22Rv1 (cell line): ENCODE measurements around the gene IMPDH2.
A peak's percentile ranks its signal among the peaks of the same experiment; 100 is the strongest.

Experiments used
- H3K27ac ChIP-seq: fragments of 450-650 bp; 2 replicates; pipeline ENCODE4 v1.5.1; 2017
- CTCF ChIP-seq: fragments of 450-650 bp; IDR thresholded peaks from 2 replicates; pipeline ENCODE4 v1.5.1; 2017; ENCODE audit warnings: mild to moderate bottlenecking
- ZFX ChIP-seq: fragments of 450-650 bp; IDR thresholded peaks from 2 replicates; pipeline ENCODE4 v1.6.1; 2017; ENCODE audit warnings: antibody characterized with exemption, borderline replicate concordance

IMPDH2 gene

GRCh38 chr3:48996640-48997039, 32.6 kb downstream of the IMPDH2 start:
- no peak overlapping the region for H3K27ac ChIP-seq
- no peak for TF ChIP-seq CTCF
- no peak for TF ChIP-seq ZFX

GRCh38 chr3:48993834-48994233, 35.4 kb downstream of the IMPDH2 start:
- no peak for TF ChIP-seq CTCF
- no peak overlapping the region for H3K27ac ChIP-seq

GRCh38 chr3:48991851-48992545, 37.2 kb downstream of the IMPDH2 start:
- H3K27ac ChIP-seq: peak overlapping the region; percentile 92
- no peak for TF ChIP-seq ZFX
- TF ChIP-seq CTCF: no peak

- no peak for TF ChIP-seq CTCF
- TF ChIP-seq ZFX: no peak
- H3K27ac ChIP-seq: peak overlapping the region; percentile 92
Observed at GRCh38 chr3:48990636-48991469, 38.3 kb downstream of the IMPDH2 start.

GRCh38 chr3:48989796-48990635, 39.2 kb downstream of the IMPDH2 start, which contains the start of gene P4HTM:
P4HTM (plus strand) TSS chr3:48990241; CDS start chr3:48990257, 16 bp downstream.
- H3K27ac ChIP-seq: peak within 1 kb of the TSS; percentile 92
- TF ChIP-seq ZFX (no peak), CTCF (peak; percentile 59)

GRCh38 chr3:48989126-48989795, 39.9 kb downstream of the IMPDH2 start:
- peak overlapping the region; percentile 92 for H3K27ac ChIP-seq
- TF ChIP-seq CTCF (no peak), ZFX (no peak)
